Keratinocyte (primary cell): Measurements from ENCODE around the gene EFCAB6.

Experiments
- CTCF ChIP-seq, 3 experiments: IDR thresholded peaks in 1 of 3; conservative IDR thresholded peaks in 1 of 3; optimal IDR thresholded peaks in 1 of 3; 2 replicates in 2 of 3; 3 replicates in 1 of 3; pipeline versions ENCODE3 to v1.5.1; 2011; ENCODE audit warnings: low read length in 3 of 3, mild to moderate bottlenecking in 3 of 3, moderate library complexity in 2 of 3, control low read depth in 1 of 3, inconsistent platforms in 1 of 3; ENCODE audit not compliant: insufficient read depth in 2 of 3; ENCODE audit errors: extremely low read depth in 1 of 3
- EZH2 ChIP-seq: IDR thresholded peaks from one replicate; pipeline ENCODE4 v1.6.1; 2012; ENCODE audit warnings: inconsistent platforms, mild to moderate bottlenecking, low read length, moderate library complexity

- no peak for TF ChIP-seq CTCF (optimal IDR thresholded peaks at IDR 0.05 in 1 of 3, IDR thresholded peaks at IDR 0.05 in 1 of 3, conservative IDR thresholded peaks at IDR 0.05 in 1 of 3; ENCODE audit: extremely low read depth in 1 of 3, insufficient read depth in 2 of 3, low read length in 3 of 3)
- no peak for TF ChIP-seq EZH2
Measured at GRCh38 chr22:43819421-43819921, 7.4 kb upstream of the EFCAB6 start.
